PC-9 (cell line): ENCODE results near the gene MCF2L.

Source experiments
- CTCF ChIP-seq: fragments of 200-600 bp; sonication (generic); conservative IDR thresholded peaks from 2 replicates; pipeline ENCODE4 v1.6.1; 2017; ENCODE audit warnings: mixed run types, antibody characterized with exemption, mild to moderate bottlenecking, moderate library complexity
- EZH2 ChIP-seq: fragments of 200-600 bp; sonication (generic); IDR thresholded peaks from 2 replicates; pipeline ENCODE4 v1.8.0; 2017; ENCODE audit warnings: antibody characterized with exemption, low read depth

- TF ChIP-seq CTCF (no peak), EZH2 (no peak)
Measured at GRCh38 chr13:113059891-113060290, 90.9 kb downstream of the MCF2L start.
